NCI-H1436 (cell line): ENCODE results near the gene OR1I1.

Experiments used
- DNase-seq: peaks from one replicate; lab custom pipeline; 2025; lab: John Stamatoyannopoulos, UW

The OR1I1 gene

DNA sequence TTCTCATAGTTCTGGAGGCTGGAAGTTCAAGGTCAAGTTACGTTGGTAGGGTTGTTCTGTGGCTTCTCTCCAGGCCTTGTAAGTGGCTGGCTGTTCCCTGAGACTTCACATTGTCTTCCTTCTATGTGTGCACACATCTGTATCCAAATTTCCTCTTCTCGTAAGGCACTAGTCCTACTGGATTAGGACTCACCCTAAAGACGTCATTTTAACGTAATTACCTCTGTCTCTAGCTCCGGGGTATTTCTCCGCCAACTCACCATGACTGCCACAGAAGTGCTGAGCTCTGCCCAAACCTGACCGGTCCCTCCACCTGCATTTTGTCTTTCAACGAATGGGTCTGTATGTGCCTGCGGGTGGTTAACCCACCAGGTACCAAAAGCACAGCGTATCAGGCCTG, 16.4 kb downstream of the OR1I1 start:
- no peak for DNase-seq

DNA sequence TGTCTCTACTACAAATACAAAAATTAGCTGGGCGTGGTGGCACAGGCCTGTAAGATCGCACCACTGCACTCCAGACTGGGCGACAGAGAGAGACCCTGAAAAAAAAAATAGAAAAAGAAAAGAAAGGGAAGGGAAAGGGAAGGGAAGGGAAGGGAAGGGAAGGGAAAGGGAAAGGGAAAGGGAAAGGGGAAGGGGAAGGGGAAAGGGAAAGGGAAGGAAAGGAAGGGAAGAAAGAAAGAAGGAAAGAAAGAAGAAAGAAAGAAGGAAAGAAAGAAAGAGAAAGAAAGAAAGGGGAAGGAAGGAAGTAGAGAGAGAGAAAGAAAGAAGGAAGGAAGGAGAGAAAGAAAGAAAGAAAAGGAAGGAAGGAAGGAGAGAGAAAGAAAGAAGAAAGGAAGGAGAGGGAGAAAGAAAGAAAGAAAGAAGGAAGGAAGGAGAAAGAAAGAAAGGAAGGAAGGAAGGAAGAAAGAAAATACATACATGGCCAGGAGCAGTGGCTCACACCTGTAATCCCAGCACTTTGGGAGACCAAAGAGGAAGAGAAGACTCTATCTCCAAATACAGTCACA, 17.1 kb downstream of the OR1I1 start:
- DNase-seq, result no peak

DNA sequence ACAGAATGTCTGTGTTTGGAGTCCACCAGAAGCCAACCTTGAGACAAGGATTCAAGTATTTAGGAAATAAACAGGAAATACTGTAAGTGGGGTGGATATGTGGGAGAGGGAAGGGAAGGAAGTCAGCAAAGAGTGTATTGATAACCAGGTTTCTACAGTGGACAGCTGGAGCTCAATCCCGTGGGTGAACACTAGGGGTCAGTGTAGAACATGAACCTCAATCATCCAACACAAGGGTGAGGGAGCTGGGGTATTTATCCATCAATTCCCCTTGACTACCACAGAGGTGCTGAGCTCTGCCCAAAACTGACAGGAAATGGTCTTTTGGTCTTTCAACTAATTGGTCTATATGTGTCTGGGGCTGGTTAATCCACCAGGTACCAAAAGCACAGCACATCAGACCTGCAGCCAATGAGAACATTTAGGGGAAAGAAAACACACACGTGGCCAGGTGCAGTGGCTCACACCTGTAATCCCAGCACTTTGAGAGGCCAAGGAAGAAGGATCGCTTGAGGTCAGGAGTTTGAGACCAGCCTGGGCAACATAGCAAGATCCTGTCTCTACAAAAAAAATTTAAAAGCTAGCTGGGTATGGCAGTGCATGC, 19.6 kb downstream of the OR1I1 start:
- no peak for DNase-seq

DNA sequence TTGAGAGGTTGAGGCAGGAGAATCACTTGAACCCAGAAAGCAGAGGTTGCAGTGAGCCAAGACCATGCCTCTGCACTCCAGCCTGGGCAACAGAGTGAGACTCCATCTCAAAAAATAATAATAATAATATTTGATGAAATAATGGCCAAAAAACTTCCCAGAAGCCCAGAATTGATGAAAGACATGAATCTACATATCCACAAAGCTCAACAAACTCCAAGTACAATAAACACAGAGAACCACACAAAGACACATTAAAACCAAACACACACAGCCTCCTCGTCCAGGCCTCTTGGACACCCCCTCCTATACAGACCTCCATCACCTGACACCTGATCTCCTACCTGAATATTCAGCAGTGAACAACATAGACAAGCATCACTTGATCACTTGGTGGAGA, 22.0 kb downstream of the OR1I1 start:
- DNase-seq, result no peak

DNA sequence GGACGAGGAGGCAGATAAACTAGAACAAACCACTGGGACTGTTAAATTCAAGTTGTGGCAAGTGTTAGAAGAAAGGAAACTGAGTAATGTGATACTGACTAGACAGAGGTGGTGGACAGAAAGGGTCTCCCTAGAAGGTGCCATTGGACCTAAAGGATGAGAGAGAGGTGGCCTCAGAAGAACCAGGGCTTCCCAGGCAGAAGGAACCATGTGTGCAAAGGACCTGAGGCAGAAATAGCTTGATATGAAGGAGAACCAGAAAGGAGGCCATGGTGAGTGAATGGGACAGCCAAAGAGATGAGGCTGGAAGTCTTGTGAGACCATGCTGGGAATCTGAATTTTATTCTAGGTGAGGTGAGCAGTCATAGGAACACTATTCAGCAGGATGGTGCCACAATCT, 22.4 kb downstream of the OR1I1 start:
- DNase-seq, result no peak

DNA sequence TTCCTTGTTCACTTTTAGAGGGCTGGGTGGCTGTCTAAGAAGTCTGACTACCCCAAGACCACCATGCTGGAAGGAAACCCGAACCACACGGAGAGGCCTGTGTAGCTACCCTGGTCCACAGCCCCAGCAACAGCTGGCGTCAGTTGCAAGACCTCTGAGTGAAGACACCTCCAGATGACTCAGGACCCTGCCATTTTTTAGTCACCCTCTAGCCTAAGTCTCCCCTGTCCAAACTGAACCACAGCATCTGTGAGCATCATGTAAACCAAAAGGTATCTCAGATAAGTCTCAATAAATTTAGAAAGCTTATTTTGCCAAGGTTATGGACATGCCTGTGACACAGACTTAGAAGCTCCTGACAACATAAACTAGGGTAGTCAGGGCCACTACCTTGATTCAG, 23.0 kb downstream of the OR1I1 start:
- no peak for DNase-seq

DNA sequence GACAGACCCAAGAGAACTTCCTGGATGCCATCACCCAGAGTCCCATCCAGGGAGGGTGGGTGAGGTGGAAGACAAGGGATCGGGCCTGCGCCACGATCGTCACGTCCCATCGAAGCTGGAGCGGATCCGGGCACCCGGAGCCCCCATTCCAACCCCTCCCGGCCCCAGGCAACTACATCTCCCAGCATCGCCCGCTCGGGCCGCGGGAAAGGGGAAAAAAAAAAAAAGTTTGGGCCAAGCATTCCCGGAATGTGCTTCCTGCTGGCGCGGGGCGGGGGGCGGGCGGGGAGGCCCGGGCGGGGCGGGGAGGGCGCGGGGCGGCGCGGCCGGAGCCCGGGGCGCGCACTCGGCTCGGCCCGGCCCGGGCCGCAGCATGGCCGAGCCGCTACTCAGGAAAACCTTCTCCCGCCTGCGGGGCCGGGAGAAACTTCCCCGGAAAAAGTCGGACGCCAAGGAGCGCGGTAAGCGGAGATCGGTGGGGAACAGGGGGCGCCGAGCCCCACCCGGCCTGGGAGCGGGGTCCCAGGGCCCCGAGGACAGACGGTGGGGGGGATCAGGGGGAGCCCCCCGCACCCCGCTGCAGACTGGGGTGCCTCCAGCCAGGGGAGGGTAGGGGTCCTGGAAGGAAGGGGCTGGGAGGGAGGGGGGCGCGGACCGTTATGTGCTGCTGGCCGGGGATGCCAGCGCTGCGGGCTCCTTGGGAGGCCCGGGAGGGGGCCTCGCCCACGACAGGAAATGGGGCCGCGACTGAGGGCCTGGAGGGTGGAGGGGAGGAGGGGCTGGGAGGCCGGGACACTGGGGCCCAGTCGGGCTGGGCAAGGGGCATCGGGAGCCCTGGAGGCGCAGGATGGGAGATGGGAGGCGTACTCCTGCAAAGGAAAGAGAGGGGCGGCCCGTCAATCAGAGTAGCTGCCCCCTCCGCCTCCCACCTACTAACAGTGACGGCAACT, 25.3 kb downstream of the OR1I1 start, which contains the start of gene SYDE1:
SYDE1 (plus strand) TSS at position 341 of the 950 bp plus-strand sequence; CDS start at position 374, 33 bp downstream.
- no peak for DNase-seq

DNA sequence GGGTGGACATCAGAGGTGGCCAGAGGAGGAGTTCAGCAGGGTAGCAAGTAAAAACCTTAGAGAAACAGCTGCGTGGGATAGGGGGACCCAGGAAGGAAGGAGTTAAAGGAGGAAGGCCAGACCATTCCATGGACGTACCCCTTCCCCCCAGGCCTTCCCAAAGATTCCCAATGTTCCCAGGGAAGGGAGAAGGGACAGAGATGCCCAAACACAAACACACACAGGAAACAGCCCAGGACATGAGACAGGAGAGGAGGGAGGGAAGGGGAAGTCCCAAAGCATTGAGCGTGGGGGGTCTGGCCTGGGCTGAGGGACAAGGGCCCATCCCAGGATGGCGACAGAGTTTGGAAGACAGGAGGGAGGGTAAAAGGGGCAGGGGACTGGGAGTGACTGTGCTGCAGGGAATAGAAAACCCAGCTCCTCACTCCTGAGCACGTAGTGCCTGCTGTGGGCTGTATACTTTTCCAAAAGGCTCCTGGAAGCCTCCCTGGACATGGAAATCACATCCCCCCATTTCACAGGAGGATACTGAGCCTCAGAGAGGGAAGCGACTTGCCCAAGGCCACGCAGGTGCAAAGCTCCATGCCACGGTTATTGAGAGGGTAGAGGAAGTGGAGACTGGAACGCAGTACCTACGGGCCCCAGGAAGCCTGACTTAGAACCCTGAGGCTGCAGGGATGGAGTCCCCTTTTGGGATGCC, 26.3 kb downstream of the OR1I1 start:
- DNase-seq, result no peak

DNA sequence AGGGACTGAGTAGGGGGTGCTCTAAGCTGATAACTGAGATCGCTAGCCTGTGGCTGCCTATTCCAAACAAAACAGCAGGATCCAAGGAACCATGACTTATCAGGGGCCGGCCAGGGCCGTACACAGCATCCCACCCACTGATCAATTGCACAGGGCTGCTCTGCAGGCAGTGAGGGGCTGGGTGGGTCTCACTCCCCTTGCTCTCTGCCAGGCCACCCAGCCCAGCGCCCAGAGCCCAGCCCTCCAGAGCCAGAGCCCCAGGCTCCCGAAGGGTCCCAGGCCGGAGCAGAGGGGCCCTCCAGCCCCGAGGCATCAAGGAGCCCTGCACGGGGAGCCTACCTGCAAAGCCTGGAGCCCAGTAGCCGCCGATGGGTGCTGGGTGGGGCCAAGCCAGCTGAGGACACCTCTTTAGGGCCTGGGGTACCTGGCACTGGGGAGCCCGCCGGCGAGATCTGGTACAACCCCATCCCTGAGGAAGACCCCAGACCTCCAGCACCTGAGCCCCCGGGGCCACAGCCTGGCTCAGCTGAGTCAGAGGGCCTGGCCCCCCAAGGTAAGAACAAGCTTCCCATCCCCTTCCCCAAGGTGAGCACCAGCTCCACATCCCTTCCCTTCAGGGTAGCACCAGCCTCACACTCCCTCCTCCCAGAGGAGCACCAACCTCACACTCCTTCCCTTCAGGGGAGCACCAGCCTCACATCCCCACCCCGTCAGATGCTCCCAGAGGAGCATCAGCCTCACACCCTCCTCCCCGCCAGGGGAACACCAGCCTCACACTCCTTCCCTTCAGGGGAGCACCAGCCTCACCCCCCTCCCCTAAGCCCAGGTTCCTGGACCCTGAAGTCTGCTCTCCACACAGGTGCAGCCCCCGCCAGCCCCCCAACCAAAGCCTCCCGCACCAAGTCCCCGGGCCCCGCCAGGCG, 27.1 kb downstream of the OR1I1 start:
- no peak for DNase-seq

DNA sequence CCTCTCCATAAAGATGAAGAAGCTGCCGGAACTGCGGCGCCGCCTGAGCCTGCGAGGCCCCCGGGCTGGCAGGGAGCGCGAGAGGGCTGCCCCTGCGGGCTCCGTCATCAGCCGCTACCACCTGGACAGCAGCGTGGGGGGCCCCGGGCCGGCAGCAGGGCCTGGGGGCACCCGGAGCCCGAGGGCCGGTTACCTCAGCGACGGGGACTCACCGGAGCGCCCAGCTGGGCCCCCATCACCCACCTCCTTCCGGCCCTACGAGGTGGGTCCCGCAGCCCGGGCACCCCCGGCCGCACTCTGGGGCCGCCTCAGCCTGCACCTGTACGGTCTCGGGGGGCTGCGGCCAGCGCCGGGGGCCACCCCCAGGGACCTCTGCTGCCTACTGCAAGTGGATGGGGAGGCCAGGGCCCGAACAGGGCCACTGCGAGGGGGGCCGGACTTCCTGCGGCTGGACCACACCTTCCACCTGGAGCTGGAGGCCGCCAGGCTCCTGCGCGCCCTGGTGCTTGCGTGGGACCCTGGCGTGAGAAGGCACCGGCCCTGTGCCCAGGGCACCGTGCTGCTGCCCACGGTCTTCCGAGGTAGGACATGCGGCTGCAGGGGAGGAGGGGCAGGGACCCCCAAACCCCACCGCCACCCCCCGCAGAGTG, 27.9 kb downstream of the OR1I1 start:
- no peak for DNase-seq

DNA sequence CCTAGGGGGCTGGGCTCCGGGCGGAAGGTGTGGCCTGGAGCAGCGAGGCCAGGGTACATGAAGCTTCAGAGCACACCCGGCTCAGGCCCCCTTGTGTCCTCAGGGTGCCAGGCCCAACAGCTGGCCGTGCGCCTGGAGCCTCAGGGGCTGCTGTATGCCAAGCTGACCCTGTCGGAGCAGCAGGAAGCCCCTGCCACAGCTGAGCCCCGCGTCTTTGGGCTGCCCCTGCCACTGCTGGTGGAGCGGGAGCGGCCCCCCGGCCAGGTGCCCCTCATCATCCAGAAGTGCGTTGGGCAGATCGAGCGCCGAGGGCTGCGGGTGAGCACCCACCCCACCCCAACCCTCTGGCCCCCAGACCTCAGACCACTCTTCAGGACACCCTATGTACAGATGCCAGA, 28.4 kb downstream of the OR1I1 start:
- DNase-seq, result no peak

DNA sequence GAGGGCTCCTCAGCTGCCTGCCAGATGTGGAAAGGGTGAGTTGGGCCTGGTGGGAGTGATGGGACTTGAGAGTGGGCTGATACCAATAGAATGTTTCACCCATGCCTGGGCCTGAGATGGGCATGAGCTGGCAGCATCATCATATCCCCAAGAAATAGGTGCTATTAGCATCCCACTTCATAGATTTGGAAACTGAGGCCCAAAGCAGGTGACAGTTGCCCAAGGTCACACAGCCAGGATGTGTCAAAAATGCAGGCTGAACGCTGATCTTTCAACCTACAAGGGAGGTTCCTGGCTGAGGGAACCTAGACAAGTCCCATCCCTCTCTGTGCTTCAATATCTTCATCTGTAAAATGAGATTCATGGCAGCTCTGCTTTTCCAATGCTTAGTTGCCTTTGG, 29.7 kb downstream of the OR1I1 start:
- DNase-seq, result no peak

DNA sequence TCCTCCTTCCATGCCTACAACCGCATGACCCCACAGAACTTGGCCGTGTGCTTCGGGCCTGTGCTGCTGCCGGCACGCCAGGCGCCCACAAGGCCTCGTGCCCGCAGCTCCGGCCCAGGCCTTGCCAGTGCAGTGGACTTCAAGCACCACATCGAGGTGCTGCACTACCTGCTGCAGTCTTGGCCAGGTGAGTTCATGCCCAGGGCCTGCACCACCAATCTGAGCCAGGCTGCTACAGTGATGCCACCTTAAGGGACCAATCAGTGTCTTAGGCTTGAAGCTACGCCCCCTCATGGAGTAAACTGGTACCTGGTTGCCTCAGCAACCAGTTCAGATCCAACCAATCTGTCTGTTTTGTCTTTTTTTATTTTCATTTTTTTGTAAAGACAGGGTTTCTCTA, 30.4 kb downstream of the OR1I1 start:
- no peak for DNase-seq

DNA sequence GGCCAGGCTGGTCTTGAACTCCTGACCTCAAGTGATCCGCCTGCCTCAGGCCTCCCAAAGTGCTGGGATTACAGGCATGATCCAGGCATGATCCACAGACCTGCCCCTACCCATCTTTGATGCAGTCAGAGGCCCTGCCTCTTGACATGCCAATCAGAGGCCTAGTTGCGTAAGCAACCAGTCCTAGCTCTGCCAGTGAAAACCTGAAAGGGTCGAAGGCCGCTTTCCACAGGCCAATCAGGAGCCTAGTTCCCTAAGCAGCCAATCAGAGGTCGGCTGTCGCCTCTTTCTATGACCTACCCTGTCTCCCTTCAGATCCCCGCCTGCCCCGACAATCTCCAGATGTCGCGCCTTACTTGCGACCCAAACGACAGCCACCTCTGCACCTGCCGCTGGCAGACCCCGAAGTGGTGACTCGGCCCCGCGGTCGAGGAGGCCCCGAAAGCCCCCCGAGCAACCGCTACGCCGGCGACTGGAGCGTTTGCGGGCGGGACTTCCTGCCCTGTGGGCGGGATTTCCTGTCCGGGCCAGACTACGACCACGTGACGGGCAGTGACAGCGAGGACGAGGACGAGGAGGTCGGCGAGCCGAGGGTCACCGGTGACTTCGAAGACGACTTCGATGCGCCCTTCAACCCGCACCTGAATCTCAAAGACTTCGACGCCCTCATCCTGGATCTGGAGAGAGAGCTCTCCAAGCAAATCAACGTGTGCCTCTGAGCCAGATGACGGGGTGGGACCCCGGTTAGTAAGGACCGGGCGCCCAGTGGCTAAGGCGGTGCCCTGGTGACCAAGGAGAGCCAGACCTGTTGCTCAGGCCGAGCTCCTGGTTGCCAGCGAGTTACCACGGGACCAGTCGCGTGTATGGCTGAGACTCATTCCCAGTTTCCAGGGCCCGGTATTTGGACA, 31.5 kb downstream of the OR1I1 start:
- no peak for DNase-seq

DNA sequence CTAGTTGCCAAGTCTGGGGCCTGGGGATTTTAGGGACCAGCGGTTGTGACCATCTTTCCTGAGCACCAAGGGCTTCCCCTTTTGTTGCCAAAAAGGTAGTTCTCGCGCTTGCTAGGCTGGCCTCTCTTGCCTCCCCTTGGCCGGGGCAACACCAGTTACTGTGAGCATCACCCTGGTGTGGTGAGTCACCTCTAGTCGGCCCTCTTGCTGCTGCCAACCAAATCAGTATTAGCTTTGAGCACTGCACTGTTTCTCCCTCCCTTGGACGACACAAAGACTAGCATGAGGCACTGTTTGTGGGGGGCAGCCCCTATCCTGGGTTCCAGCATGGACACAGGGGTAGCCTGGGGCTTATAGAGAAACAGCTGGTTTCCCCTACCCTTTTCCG, 32.1 kb downstream of the OR1I1 start:
- DNase-seq, result no peak

DNA sequence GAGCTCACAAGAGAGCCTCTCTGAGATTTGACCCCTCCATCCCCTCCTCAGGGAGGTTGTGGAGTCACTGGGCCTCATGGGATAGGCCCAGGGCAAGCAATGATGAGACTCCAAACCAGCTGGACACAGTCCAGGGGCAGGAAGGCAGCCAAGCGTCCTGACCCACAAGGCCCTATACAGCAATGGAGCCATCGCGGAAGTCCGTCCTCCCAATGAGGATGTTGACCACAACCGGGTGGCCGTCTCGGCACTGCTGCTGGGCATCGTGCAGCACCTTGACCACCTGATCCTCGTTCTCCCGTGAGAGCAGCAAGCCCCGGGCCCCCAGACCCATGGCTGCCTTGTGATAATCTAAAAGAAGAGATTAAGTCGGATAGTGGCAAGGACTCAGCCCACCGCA, 33.1 kb downstream of the OR1I1 start:
- DNase-seq, result no peak

DNA sequence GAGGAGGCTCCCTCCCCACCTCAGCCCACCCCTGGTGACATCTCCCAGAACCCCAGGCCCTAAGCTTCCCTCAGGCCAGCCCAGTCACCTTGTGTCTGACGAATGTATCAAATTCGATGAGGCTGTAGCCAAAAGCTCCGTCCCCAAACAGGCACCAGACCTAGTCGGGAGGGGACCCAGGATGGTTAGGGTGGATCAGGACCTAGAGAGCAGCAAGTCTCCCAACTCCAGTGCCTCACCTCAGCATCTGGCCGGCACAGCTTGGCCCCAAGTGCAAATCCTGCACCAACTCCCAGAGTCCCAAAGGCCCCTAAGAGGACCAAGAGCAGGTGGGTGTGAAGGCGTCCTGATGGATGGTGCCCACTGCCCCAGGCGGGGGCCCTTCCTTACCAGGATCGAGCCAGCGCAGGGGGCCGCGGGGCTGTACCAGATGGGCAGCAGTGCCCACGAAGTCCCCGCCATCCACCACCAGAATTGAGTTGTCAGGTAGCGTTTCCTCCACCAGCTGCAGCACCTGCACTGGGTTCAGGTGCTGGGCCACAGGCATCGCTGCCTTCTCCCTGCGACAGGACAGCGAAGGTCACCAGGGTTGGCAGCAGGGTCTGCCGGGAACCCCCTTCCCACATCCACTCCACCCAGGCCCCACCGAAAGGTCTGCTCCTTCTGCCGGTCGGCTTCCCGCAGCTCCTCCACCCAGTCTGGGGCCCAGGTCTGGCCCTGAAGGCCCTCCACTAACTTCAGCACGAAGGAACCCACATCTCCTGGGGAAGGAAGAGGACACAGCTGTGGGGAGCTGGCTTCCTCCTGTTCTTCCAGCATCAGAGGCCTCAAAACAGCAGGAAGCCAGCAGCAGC, 34.0 kb downstream of the OR1I1 start:
- no peak for DNase-seq

DNA sequence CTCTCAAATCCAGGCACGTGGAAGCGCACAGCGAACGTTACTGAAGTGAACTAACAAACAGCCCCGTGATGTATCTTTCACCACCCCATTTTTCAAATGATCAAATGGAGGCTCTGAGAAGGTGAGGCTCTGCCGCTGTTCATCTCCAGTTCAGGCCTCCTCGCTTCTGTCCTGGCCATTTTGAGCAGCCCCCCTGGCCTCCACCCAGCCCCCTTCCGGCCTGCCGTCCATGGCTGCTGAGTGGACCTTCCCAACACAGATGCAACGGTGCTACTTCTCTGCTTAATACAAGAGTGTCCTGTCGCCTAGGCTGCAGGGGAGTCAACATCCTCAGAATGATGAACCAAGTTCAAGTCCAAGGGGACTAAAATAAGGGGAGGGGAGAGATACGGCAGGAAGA, 34.8 kb downstream of the OR1I1 start:
- DNase-seq, result no peak

DNA sequence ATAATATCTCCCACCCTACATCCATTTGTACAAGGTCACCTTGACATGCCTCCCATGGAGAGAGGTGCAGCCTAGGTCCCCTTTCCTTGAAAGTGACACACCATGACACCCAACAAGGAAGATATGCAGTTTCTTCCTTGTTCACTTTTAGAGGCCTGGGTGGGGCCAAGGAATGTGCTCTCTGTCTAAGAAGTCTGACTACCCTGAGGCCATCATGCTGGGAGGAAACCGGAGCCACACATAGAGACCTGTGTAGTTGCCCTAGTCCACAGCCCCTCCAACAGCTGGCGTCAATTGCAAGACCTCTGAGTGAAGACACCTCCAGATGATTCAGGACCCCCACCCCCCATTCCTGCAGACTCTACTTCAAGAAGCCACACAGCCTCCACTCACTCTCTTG, 36.2 kb downstream of the OR1I1 start:
- no peak for DNase-seq
